ENCODE results near the gene IQCE.
A peak's percentile ranks its signal among the peaks of the same experiment; 100 is the strongest.

Gene IQCE

GRCh38 chr7:2641406-2642393 lies 82.9 kb downstream of the IQCE start (continued):
- peak; percentile 91; the same call in 1 of the 2 replicates for TF ChIP-seq TSHZ2 (CRISPR knock-in tag; IDR thresholded peaks at IDR 0.05)

- no peak for ATAC-seq
- TF ChIP-seq ARNTL (CRISPR knock-in tag; IDR thresholded peaks at IDR 0.05; ENCODE audit: borderline replicate concordance, low read depth) (no peak), ZNF565 (CRISPR knock-in tag; conservative IDR thresholded peaks at IDR 0.05; ENCODE audit: low read depth) (no peak), ZNF8 (CRISPR knock-in tag; IDR thresholded peaks at IDR 0.05) (no peak), TSHZ2 (CRISPR knock-in tag; IDR thresholded peaks at IDR 0.05) (peak; percentile 40; the same call in 1 of the 2 replicates)
Observed at GRCh38 chr7:2643386-2644219, 84.8 kb downstream of the IQCE start.

- TF ChIP-seq ZFP3 (CRISPR knock-in tag; IDR thresholded peaks at IDR 0.05) (no peak), CREB5 (CRISPR knock-in tag; IDR thresholded peaks at IDR 0.05; ENCODE audit: low read depth) (no peak), BACH2 (CRISPR knock-in tag; IDR thresholded peaks at IDR 0.05; ENCODE audit: borderline replicate concordance) (no peak), TOX (CRISPR knock-in tag; IDR thresholded peaks at IDR 0.05; ENCODE audit: borderline replicate concordance) (no peak), TSHZ2 (CRISPR knock-in tag; IDR thresholded peaks at IDR 0.05) (no peak), TCF4 (CRISPR knock-in tag; IDR thresholded peaks at IDR 0.05; ENCODE audit: borderline replicate concordance) (no peak), PPARA (CRISPR knock-in tag; IDR thresholded peaks at IDR 0.05; ENCODE audit: borderline replicate concordance) (no peak), PATZ1 (CRISPR knock-in tag; IDR thresholded peaks at IDR 0.05; ENCODE audit: borderline replicate concordance) (no peak), ZNF8 (CRISPR knock-in tag; IDR thresholded peaks at IDR 0.05) (no peak), ZC3H10 (CRISPR knock-in tag; IDR thresholded peaks at IDR 0.05) (no peak), ZNF70 (CRISPR knock-in tag; IDR thresholded peaks at IDR 0.05) (no peak), CSRNP3 (CRISPR knock-in tag; IDR thresholded peaks at IDR 0.05) (no peak), ZFP30 (CRISPR knock-in tag; IDR thresholded peaks at IDR 0.05) (no peak)
Observed at GRCh38 chr7:2644220-2644561, 85.4 kb downstream of the IQCE start.

More at GRCh38 chr7:2644220-2644561, 85.4 kb downstream of the IQCE start:
- ATAC-seq, result no peak
